ENCODE measurements around the gene CYLD.

DNA sequence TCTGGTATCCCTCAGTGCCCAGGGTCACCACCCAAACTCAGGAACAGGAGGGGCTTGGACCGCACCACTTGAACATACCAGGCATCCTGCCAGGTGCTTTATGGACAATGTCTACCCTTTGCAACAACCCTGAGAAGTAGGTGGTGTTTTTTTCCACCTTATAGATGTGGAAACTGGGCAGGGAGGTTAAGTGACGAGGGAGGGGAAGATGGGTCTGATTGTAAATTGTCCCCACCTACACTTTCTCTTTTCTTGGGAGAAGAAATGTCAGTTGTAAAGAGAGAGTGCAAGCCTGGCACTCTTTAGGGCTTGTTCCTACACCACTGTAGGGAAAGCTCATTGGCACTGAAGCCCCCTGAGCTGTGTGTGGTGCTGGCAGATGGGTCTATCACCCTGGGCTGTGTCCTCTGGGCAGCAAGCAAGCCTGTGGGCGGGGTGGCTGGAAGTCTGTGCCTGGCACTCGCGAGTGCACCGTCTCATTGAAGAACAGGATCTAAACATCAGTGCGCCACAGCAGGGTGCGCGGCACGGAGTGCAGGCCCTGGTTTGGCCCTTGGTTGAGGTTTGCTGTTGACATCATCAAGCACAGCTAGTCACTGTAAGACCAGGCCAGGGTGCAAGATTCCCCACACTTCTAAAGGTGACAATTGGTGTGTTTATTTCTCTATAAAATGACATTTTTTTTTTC, 33.4 kb upstream of the CYLD start:
- no peak for TF ChIP-seq CTCF (IDR thresholded peaks at IDR 0.05; ENCODE audit: low read length)
- no peak for TF ChIP-seq EZH2 (IDR thresholded peaks at IDR 0.05; ENCODE audit: borderline replicate concordance, low read length)
